Right lobe of liver (tissue), 4 donors: ENCODE results near the gene BLZF1.

Source experiments
- POLR2A ChIP-seq: fragments of 450-650 bp; IDR thresholded peaks from one replicate; pipeline ENCODE4 v1.6.1; 2017; ENCODE audit warnings: antibody characterized with exemption, mild to moderate bottlenecking
- TF ChIP-seq, protein P1 (sequence below), 4 donors: fragments of 200-600 bp in 3 of 4; fragments of 450-650 bp in 1 of 4; IDR thresholded peaks; one replicate each; pipeline versions ENCODE4 v1.5.1 to v1.8.0; 2016 to 2022; ENCODE audit warnings: antibody characterized with exemption in 4 of 4, mild to moderate bottlenecking in 2 of 4
- donor health status: DM: no; HTN: no; CAD: no.
- donor health status: DM: no; HTN: no; CAD: no.
- donor health status: DM: no; HTN: yes; CAD: no.

DNA sequence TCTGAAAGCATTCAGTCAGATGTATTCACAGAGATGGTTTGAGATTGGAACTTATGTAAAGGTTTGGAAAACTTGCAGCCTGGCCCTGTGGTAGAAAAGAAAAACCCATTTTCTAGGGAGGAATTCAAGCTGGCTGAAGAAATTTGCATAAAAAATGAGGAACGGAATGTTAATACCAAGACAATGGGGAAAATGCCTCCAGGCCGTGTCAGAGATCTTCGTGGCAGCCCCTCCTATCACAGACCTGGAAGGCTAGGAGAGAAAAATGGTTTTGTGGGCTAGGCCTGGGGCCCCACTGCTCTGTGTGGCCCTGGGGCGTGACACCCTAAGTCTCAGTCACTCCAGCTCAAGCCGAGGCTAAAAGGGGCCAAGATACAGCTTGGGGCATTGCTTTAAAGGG, 27.1 kb upstream of the BLZF1 start:
- TF ChIP-seq, protein P1, sequence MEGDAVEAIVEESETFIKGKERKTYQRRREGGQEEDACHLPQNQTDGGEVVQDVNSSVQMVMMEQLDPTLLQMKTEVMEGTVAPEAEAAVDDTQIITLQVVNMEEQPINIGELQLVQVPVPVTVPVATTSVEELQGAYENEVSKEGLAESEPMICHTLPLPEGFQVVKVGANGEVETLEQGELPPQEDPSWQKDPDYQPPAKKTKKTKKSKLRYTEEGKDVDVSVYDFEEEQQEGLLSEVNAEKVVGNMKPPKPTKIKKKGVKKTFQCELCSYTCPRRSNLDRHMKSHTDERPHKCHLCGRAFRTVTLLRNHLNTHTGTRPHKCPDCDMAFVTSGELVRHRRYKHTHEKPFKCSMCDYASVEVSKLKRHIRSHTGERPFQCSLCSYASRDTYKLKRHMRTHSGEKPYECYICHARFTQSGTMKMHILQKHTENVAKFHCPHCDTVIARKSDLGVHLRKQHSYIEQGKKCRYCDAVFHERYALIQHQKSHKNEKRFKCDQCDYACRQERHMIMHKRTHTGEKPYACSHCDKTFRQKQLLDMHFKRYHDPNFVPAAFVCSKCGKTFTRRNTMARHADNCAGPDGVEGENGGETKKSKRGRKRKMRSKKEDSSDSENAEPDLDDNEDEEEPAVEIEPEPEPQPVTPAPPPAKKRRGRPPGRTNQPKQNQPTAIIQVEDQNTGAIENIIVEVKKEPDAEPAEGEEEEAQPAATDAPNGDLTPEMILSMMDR (IDR thresholded peaks at IDR 0.05) = no peak
- TF ChIP-seq POLR2A = no peak
